Activated CD4-positive, alpha-beta T cell treated with anti-CD3 and anti-CD28 coated beads for 4 hours (primary cell): ENCODE results near the gene OR1I1.
"Not testable (repeated sequence)": the region's sequence is repeated elsewhere in the genome, so short reads cannot be mapped to it uniquely, and the experiment has no call there.

Experiments used
- DNase-seq, 2 donors: peaks; one replicate each; pipeline ENCODE4 v3.0.0-alpha.2; 2020

Gene OR1I1, protein sequence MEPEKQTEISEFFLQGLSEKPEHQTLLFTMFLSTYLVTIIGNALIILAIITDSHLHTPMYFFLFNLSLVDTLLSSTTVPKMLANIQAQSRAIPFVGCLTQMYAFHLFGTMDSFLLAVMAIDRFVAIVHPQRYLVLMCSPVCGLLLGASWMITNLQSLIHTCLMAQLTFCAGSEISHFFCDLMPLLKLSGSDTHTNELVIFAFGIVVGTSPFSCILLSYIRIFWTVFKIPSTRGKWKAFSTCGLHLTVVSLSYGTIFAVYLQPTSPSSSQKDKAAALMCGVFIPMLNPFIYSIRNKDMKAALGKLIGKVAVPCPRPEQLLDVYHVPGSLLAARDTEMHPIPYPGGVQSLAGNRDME

DNA sequence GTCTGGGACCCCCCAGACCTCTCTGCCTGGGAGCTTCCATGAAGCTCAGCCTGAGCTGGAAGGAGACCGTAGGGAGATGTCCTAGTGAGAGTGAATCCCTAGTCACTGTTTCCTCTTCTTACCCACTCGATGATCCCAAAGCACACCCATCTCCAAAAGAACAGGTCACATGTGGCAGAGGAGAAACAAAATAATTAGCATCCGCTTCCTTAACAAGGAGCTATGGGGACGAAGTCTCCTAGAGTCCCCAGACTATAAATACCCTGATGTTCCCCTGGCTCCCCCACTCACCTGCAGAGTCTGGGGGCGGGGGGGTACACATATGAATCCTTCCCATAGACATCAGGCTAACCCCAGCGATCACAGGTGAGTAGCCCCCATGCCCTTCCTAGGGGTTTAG, at the start of gene OR1I1:
Gene OR1I1 (plus strand): TSS at position 301 of the 400 bp plus-strand sequence. CDS start 4,855 bp downstream, outside the sequence.
- DNase-seq: no peak

DNA sequence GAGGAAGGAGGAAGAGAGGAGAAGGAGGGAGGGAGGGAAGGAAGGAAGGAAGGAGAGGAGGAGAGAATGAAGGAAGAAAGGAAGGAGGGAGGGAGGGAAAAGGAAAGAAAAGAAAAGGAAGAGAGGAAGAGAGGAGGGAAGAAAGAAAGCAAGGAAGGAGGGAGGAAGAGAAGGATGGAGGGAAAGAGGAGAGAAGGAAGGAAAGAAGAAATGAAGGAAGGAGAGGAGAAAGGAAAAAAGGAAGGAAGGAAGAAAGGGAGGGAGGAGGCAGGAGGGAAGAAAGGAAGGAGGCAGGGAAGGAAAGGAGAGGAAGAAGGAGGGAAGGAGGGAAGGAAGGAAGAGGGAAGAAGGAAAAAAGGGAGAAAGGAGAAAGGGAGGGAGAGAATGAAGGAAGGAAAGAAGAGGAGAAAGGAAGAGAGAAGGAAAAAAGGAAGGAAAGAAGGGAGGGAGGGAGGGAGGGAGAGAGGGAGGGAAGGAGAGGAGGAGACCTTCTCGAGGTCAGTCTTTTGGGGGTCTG, 46.2 kb upstream of the OR1I1 start:
- DNase-seq: no peak

DNA sequence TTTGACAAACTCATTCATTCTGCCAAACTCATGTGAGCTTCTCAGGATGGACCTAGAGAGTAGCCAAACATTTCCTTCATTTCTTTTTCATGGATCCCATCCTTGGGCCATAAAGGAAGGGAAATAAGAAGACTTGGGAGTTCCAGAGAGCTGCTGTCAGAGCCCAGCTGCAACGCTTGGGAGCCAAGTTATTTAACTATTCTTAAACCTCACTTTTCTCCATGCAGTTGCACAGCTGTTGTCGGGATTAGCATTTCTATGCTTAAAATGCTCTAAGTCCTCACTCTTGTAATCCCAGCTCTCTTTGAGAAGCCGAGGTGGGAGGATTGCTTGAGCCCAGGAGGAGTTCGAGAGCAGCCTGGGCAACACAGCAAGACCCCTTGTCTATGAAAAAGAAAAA, 44.4 kb upstream of the OR1I1 start:
- DNase-seq: no peak

DNA sequence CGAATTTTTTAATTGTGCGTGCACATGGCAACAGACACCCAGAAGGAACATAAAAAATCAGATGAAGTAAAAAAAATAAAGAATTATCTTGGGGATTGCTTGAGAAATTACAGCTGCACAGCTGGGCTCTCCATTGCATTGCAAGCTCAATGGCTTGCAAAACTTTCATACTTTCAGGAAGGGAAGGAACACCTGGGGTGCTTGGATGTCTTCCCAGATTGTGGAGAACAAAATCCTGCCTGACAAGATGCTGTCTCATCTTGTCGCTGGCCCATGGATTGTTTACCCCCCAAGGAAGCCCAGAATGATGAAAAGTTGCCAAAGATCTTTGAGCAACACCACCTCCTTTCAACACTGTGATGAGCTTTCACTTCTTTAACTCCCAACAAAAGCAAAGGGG, 43.7 kb upstream of the OR1I1 start:
- DNase-seq: no peak

DNA sequence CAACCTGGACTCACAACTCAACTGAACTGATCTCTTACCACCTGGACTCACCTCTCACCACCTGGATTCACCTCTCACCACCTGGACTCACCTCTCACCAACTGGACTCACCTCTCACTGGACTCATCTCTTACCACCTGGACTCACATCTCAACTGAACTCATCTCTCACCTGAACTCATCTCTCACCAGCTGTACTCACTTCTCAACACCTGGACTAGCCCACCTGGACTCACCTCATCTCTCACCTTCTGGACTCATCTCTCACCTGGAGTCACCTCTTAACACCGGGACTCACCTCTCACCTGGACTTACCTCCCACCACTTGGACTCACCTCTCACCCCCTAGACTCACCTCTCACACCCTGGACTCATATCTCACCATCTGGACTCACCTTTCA, 40.0 kb upstream of the OR1I1 start:
- DNase-seq: no peak

DNA sequence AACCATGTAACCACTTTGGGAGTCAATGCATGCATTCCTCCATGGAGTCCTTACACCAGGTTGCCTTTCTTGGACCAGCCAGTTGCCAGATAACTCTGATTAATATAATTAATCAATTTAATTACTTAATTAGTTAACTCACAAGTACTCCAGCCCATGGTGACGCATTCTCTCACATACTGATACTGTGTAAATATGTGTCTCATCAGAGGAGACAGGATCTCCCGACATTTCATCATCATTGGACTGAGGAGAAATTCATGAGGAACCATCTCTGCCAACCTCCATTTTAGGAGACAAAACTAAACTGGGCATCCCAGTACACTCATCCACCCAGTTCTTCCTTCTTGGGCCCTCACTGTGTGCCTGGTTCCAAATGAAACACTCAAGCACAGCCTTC, 39.2 kb upstream of the OR1I1 start:
- DNase-seq: no peak

DNA sequence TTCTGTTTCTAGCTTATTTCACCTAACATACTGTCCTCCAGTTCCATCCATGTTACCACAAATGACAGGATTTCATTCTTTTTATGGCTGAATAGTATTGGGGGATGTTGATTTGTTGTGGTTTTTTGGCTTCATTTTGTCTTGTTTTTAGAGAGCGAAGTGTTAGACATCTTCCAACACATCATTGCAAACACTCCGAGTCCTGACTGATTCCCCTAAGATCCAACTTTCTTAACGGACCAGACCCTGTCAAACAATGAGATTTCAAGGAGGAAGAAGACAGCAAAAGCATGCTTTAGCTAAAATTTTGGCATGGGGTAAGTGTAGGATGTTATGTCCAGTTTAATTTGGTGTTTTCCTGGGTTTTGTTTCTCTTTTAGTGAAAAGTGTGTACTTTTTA, 36.5 kb upstream of the OR1I1 start:
- no peak for DNase-seq

DNA sequence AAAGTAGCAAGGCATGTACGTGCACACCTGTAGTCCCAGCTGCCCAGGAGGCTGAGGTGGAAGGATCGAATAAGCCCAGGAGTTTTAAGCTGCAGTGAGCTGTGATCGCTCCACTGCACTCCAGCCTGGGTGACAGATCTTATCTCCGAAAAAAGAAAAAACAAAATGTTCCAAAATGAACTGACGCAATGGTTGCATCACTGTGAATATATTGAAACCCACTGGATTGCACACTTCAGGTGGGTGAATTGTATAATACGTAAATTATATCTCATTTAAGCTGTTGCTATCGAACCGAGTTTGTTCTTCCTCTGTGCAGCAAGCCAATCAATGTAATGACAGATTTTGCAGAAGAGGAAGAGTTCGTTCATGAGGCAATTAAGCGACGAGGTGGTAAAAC, 34.3 kb upstream of the OR1I1 start:
- no peak for DNase-seq

DNA sequence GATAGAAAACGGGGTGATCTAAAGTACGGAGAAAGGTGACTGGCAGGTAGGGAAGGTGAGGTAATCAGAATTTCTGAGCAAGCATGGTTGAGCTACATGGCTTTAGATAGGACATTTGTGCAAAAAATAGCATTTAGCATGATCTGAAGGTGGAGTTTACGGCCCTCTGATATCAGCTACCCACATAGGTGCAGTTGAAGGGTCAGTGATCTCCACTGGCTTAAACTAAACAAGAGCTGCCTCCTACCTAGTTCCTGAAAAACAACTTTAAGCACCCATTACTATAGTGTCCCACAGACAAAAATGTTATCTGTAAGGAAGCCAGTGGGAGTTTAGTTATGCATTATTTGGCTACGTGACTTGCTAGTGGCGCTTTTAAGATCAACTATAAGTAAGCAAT, 33.9 kb upstream of the OR1I1 start:
- DNase-seq: no peak

DNA sequence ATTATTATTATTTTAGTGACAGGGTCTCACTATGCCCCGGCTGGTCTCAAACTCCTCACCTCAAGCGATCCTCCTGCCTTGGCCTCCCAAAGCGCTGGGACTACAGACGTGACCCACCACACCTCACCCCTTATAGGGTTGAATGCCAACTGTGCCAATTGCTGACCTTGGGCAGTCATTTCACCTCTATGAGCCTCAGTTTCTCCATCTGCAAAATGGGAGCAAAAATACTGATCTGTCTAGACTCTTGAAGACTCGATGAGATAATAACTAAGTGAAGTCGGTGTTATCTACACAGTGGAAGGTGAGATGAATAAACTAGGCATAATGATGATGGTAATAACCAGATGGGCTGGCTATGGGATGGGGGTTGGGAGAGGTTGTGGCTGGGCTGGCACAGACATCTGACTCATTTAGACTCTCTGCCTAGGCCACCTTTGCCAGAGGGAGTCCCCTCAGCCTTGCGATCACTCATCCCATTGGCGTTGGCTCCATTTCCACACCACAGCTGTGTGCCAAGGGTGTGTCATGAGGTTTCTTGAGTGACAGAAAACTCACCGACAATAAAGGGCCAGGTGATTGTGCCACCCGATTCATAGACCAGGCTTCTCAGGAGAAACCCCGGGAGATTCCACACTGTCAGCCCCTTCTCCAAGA, 33.0 kb upstream of the OR1I1 start, which contains the start of gene CASP14:
Gene CASP14 (plus strand): TSS at position 596 of the 657 bp plus-strand sequence. CDS start 2,772 bp downstream, outside the sequence.
- no peak for DNase-seq

DNA sequence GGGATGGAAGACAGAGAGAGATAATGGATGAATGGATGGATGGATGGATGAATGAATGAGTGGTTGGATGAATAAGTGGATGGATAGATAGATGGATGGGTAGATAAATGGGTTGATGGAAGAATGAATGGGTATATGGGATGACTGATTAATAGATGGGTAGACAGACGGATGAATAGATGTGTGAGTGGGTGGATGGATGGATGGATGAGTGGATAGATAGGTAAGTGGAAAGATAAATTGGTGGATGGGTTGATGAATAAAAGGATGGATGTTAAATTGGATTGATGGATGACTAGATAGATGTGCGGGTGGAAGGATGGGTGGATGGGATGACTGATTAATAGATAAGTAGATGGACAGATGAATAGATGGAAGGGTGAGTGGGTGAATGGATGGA, 31.4 kb upstream of the OR1I1 start:
- no peak for DNase-seq

DNA sequence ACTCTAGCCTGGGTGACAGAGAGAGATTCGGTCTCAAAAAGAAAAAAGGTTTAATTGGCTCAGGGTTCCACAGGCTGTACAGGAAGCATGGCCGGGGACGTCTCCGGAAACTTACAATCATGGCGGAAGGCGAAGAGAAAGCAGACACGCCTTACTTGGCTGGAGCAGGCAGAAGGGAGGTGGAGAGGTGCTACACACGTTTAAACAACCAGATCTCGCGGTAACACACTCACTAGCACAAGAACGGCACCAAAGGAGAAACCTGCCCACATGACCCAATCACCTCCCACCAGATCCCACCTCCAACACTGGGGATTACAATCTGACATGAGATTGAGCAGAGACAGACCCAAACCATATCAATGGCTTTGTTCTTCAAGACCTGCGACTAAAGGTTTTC, 20.0 kb upstream of the OR1I1 start:
- no peak for DNase-seq

DNA sequence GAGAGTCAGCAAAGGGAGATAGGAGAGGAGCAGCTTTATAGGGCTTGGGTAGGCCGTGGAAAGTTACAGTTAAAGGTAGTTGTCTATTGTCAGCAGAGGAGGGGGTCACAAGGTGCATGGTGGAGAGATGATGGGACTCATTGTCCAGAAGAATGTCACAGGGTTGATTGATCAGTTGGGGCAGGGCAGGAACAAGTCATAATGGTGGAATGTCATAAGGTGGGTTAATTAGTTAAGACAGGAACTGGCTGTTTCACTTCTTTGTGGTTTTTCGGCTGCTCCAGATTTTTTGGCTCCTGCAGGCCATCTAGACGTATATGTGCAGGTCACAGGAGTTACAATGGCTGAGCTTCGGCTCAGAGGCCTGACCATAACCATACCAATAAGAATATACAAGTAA, 11.6 kb upstream of the OR1I1 start:
- DNase-seq: not testable (repeated sequence)

DNA sequence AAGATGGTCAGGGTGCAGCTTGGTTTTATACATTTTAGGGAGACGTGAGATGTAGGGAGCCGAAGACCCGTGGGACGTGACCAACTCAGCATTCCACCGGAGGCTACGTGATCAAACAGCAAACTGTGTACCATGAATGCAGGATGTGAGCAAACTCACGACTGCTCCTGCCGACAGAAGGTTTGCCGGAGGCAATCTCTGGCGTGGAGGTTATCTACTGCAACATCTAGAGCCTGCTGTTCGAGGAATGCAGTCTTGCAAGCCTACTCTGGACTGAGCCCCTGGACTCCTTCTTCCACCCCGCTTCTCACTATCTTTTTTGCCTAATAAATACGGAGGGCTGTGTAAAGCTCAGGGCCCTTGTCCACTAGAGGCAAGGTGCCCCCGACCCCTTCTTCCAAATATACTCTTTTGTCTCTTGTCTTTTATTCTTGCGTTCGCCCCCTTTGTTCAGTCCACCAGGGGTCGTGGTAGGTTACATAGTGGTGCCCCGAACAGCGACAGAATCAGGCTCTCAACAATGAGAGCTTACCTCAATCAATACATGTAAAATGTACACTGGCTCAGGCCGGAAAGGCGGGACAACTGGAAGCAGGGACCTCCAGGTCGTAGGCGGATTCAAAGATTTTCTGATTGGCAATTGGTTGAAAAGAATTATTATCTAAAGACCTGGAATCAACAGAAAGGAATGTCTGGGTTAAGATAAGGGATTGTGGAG, 8.9 kb upstream of the OR1I1 start:
- no peak for DNase-seq

DNA sequence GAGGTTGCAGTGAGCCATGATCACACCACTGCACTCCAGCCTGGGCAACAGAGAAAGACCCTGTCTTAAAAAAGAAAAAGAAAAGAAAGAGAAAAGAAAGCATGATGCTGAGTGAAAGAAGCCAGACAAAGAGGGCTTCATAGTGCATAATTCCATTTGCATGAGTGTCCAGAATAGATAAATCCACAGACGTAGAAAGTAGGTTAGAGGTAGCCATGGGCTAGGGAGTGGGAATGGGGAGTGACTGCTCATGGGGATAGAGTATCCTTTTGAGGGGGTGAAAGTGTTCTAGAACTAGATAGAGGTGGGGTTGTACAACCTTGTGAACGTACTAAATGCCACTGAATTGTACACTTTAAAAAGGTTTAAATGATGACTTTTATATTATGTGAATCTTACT, 7.6 kb upstream of the OR1I1 start:
- no peak for DNase-seq

DNA sequence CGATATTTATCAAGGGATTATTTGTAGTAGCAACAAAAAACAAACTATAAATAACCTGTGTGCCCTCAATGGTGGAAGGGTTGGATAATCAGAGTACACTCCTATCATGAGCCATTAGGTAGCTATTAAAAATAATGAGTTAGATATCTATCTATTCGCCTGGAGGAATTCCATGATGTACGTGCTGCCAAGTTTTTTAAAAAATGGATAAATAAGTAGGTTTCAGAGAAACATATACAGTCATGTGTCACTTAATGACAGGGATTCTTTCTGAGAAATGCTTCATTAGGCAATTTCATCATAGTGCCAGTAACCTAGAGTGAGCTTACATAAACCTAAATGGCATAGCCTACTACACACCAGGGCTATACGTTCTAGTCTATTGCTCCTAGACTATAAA, 6.2 kb upstream of the OR1I1 start:
- no peak for DNase-seq

DNA sequence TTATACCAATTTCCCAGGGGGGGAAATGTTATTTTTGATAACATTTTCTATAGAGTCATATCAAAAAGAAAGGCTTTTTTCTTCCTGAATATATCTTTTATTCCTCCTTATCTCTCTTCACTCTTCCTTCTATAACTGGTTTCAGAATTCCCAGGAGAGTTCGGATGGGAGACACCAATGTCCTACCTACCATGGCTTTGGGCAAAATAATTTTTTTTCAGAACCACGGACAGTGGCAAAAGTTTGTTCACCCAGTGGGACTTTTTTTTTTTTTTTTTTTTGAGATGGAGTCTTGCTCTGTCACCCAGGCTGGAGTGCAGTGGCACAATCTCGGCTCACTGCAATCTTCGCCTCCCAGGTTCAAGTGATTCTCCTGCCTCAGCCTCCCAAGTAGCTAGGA, 2.0 kb upstream of the OR1I1 start:
- DNase-seq: not testable (repeated sequence)

DNA sequence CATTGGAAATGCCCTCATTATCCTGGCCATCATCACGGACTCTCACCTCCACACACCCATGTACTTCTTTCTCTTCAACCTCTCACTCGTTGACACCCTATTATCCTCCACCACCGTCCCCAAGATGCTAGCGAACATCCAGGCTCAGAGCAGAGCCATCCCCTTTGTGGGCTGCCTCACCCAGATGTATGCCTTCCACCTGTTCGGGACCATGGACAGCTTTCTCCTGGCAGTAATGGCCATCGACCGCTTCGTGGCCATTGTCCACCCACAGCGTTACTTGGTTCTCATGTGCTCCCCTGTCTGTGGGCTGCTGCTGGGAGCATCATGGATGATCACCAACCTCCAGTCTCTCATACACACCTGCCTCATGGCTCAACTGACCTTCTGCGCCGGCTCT, 5.2 kb downstream of the OR1I1 start:
- no peak for DNase-seq

DNA sequence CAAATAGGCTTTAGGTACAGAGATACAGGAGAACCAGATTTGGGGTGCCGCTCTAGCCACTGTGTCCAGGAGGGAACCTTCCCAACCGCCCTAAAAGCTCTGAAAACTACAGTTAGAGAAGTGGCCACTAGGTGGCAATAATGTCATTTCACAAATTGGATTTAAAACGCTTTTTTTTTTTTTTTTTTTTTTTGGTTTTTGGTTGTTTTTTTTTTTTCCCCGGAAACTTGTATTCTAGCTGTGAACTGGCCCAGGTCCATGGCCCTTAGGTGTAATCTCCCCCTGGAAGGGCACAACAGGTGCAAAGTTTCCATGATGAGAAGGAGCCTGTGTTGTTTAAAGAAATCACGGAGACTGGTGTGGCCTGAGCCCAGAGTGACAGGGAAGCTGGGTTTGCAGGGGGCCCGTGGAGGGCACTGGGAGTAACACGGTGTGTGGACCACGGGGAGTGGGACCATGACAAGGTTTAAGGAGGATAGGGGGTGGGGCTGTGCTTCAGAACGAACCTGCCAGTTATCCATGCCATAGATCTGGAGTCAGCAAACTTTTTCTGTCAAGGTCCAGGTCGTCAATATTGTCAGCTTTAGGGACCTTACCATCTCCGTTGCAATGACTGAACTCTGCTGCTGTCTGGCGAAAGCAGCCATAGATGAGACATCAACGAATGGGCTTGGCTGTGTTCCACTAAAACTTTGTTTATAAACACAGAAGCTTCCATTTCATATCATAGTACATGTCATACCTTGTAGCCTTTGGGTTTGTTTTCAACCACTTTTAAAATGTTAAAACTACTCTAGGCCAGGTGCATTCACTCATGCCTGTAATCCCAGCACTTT, 10.1 kb downstream of the OR1I1 start:
- DNase-seq: peak; percentile 20 to 68

DNA sequence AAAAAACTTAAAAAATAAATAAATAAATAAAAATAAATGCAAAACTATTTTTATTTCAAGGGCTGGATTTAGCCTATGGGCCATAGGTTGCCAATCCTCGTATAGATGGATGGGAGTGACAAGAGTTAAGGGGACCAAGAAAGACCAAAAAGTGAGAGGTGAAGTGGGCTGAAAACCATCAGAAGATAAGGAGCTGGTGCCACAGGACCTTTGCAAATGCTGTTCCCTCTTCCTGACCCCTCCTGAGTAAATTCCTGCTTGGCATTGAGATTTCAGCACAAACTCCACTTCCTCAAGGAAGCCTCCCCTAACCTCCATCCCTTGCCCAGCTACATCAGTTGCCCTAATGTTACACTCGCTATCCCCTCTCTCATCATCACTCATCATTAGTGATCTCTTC, 11.0 kb downstream of the OR1I1 start:
- no peak for DNase-seq

DNA sequence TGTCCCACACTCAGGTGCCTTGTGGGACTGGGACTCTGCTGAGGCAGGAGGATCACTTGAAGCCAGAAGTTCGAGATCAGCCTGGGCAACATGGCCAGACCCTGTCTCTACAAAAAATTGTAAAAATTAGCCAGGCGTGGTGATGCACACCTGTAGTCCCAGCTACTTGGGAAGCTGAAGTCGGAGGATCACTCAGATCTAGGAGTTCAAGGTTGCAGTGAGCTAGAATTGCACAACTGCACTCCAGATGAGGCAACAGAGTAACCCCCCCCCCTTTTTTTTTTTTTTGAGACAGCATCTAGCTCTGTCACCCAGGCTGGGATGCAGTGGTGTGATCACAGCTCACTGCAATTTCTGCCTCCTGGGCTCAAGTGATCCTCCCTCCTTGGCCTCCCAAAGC, 14.2 kb downstream of the OR1I1 start:
- DNase-seq: no peak

DNA sequence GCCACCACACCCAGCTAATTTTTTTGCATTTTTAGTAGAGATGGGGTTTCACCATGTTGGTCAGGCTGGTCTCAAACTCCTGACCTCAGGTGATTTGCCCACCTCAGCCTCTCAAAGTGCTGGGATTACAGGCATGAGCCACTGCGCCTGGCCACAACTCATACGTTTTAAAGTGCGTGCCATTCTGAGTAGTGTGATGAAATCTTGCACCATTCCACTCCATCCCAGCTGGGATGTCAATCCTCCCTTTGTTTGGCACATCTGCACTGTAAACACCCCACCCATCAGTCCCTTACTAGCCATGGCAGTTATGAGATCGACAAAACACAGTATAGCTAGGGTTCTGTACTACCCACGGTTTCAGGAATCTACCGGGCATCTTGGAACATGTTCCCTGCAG, 16.0 kb downstream of the OR1I1 start:
- DNase-seq: not testable (repeated sequence)

DNA sequence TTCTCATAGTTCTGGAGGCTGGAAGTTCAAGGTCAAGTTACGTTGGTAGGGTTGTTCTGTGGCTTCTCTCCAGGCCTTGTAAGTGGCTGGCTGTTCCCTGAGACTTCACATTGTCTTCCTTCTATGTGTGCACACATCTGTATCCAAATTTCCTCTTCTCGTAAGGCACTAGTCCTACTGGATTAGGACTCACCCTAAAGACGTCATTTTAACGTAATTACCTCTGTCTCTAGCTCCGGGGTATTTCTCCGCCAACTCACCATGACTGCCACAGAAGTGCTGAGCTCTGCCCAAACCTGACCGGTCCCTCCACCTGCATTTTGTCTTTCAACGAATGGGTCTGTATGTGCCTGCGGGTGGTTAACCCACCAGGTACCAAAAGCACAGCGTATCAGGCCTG, 16.4 kb downstream of the OR1I1 start:
- no peak for DNase-seq
